Liver (tissue), 9 donors: ENCODE results near the gene PNCK. TPM values are rescaled to one million over a fixed set of nuclear protein-coding genes. Genes with fewer than 3 reads are reported as not detected.

Experiments used
- DNase-seq: peaks from one replicate; pipeline ENCODE4 v3.0.0-alpha.2; 2017; ENCODE audit warnings: low spot score
- H3K27ac ChIP-seq, 2 donors: one replicate each; pipeline ENCODE4 v1.7.0; 2013; ENCODE audit warnings: inconsistent platforms in 2 of 2, low read length in 2 of 2, control low read depth in 1 of 2, low read depth in 1 of 2, mild to moderate bottlenecking in 1 of 2
- H3K27me3 ChIP-seq, 4 donors: one replicate each; pipeline versions ENCODE4 v1.6.1 to v1.7.0; 2013; ENCODE audit warnings: low read length in 3 of 4, inconsistent platforms in 1 of 4, mild to moderate bottlenecking in 1 of 4, moderate library complexity in 1 of 4; ENCODE audit not compliant: control insufficient read depth in 4 of 4, insufficient read depth in 4 of 4
- H3K36me3 ChIP-seq, 4 donors: one replicate each; pipeline versions ENCODE4 v1.6.1 to v1.7.0; 2013; ENCODE audit warnings: low read length in 3 of 4, mild to moderate bottlenecking in 3 of 4, low read depth in 1 of 4, moderate library complexity in 1 of 4; ENCODE audit not compliant: control insufficient read depth in 4 of 4, insufficient read depth in 3 of 4
- H3K4me1 ChIP-seq, 4 donors: one replicate each; pipeline versions ENCODE4 v1.6.1 to v1.7.0; 2013; ENCODE audit warnings: low read length in 3 of 4, mild to moderate bottlenecking in 3 of 4, moderate library complexity in 1 of 4; ENCODE audit not compliant: control insufficient read depth in 4 of 4, insufficient read depth in 4 of 4
- H3K4me3 ChIP-seq, 3 donors: one replicate each; pipeline versions ENCODE4 v1.6.1 to v1.7.0; 2013; ENCODE audit warnings: low read length in 3 of 3, control low read depth in 1 of 3, low read depth in 1 of 3, mild to moderate bottlenecking in 1 of 3
- H3K9ac ChIP-seq, 2 donors: one replicate each; pipeline ENCODE4 v1.7.0; 2013; ENCODE audit warnings: low read length in 2 of 2, mild to moderate bottlenecking in 2 of 2, moderate library complexity in 2 of 2, control low read depth in 1 of 2, low read depth in 1 of 2
- H3K9me3 ChIP-seq, 4 donors: one replicate each; pipeline versions ENCODE4 v1.6.1 to v1.7.0; 2013; ENCODE audit warnings: low read length in 3 of 4; ENCODE audit not compliant: control insufficient read depth in 4 of 4
- ATF3 ChIP-seq: IDR thresholded peaks from 2 replicates; pipeline ENCODE4 v1.6.1; 2016; ENCODE audit warnings: antibody characterized with exemption
- CTCF ChIP-seq: fragments of 150-350 bp; IDR thresholded peaks from 2 replicates; pipeline ENCODE4 v1.5.1; 2017; ENCODE audit warnings: improper control_type of control experiment, low read depth, low read length; ENCODE audit not compliant: missing input control
- EGR1 ChIP-seq, 2 donors: IDR thresholded peaks; 2 replicates each; pipeline ENCODE4 v1.6.1; 2016 to 2018; ENCODE audit warnings: antibody characterized with exemption in 2 of 2, low read depth in 2 of 2
- FOXA2 ChIP-seq: IDR thresholded peaks from 2 replicates; pipeline ENCODE4 v1.6.1; 2016; ENCODE audit warnings: antibody characterized with exemption
- GABPA ChIP-seq, 2 donors: IDR thresholded peaks in 1 of 2; conservative IDR thresholded peaks in 1 of 2; 2 replicates each; pipeline ENCODE4 v1.6.1; 2016; ENCODE audit warnings: antibody characterized with exemption in 2 of 2, mild to moderate bottlenecking in 1 of 2, moderate library complexity in 1 of 2
- HNF4A ChIP-seq, 2 donors: conservative IDR thresholded peaks; 2 replicates each; pipeline ENCODE4 v1.6.1; 2016; ENCODE audit warnings: antibody characterized with exemption in 2 of 2, mild to moderate bottlenecking in 2 of 2
- JUND ChIP-seq, 2 donors: IDR thresholded peaks; 2 replicates each; pipeline ENCODE4 v1.6.1; 2016; ENCODE audit warnings: antibody characterized with exemption in 2 of 2
- MAX ChIP-seq: IDR thresholded peaks from 2 replicates; pipeline ENCODE4 v1.6.1; 2016; ENCODE audit warnings: antibody characterized with exemption
- NR2F2 ChIP-seq: IDR thresholded peaks from 2 replicates; pipeline ENCODE4 v1.6.1; 2016; ENCODE audit warnings: antibody characterized with exemption
- RAD21 ChIP-seq, 2 donors: IDR thresholded peaks; 2 replicates each; pipeline ENCODE4 v1.6.1; 2016; ENCODE audit warnings: antibody characterized with exemption in 2 of 2, mild to moderate bottlenecking in 2 of 2
- REST ChIP-seq: IDR thresholded peaks from 2 replicates; pipeline ENCODE4 v1.6.1; 2016; ENCODE audit warnings: antibody characterized with exemption, mild to moderate bottlenecking
- SP1 ChIP-seq: IDR thresholded peaks from 2 replicates; pipeline ENCODE4 v1.6.1; 2018; ENCODE audit warnings: antibody characterized with exemption, mild to moderate bottlenecking
- TAF1 ChIP-seq: conservative IDR thresholded peaks from 2 replicates; pipeline ENCODE4 v1.6.1; 2016; ENCODE audit warnings: antibody characterized with exemption, mild to moderate bottlenecking
- YY1 ChIP-seq: IDR thresholded peaks from 2 replicates; pipeline ENCODE4 v1.6.1; 2016; ENCODE audit warnings: antibody characterized with exemption, mild to moderate bottlenecking
- ZBTB33 ChIP-seq: IDR thresholded peaks from 2 replicates; pipeline ENCODE4 v1.6.1; 2016; ENCODE audit warnings: antibody characterized with exemption
- WGBS: extraction: QIAGEN DNeasy Blood & Tissue Kit; methylation state at CpG from one replicate; pipeline ENCODE4 v1.1.7; 2013; 5-methylcytosine and 5-hydroxymethylcytosine counted together
- polyA plus RNA-seq, 2 donors: library from polyadenylated mRNA; stranded (reverse) in 1 of 2; unstranded in 1 of 2; fragments of 200-250 nt in 1 of 2; fragments of >200 nt in 1 of 2; fragmentation: Nextera tagmentation in 1 of 2; extraction: Ambion mirVana in 1 of 2; gene quantifications; one replicate each; pipeline versions ENCODE4 v1.2.1 to v1.2.3, GENCODE V29; 2013 to 2015
- total RNA-seq, 2 donors: library from RNA; depleted of rRNA; stranded (reverse); fragments of >200 nt; gene quantifications; one replicate each; pipeline ENCODE4 v1.2.3, GENCODE V29; 2014
- donor health status: healthy.
- donor health status: healthy.
- donor health status: healthy.
- donor health status: healthy.
- donor health status: healthy.

PNCK gene
- total and polyA plus RNA-seq, 4 donors, result 0.02 to 0.17 TPM; not detected in 2

- TF ChIP-seq NR2F2, result no peak
- TF ChIP-seq CTCF, result no peak
- TF ChIP-seq FOXA2, result no peak
- TF ChIP-seq TAF1, result no peak
- no peak for TF ChIP-seq MAX
- TF ChIP-seq GABPA (IDR thresholded peaks at IDR 0.05 in 1 of 2, conservative IDR thresholded peaks at IDR 0.05 in 1 of 2), result no peak
- no peak for TF ChIP-seq JUND (IDR thresholded peaks at IDR 0.05)
- TF ChIP-seq HNF4A (conservative IDR thresholded peaks at IDR 0.05), result no peak
- TF ChIP-seq EGR1 (IDR thresholded peaks at IDR 0.05; ENCODE audit: low read depth in 2 of 2), result no peak
- no peak for TF ChIP-seq ZBTB33
- TF ChIP-seq SP1, result no peak
- Histone ChIP-seq H3K27ac (no peak overlapping the region), H3K27me3 (no peaks in the 10 kb centered on the region), H3K36me3 (peaks cover 0 to 23% (median 5%) of the 10 kb centered on the region in 4 donors), H3K9ac (no peak overlapping the region), H3K4me1 (no peaks in the 10 kb centered on the region), H3K4me3 (no peak overlapping the region), H3K9me3 (no peaks in the 10 kb centered on the region)
- no peak for DNase-seq
- 91% methylated on average over 18 of the region's 18 CpGs for WGBS
Measured at GRCh38 chrX:153704021-153704526, 30.5 kb upstream of the PNCK start.

- no peaks in the 10 kb centered on the region for H3K27me3 ChIP-seq
- no peak overlapping the region for H3K9ac ChIP-seq
- H3K36me3 ChIP-seq, result peaks cover 0 to 23% (median 4%) of the 10 kb centered on the region in 4 donors
- WGBS, result 87% methylated on average over 16 of the region's 16 CpGs
- H3K27ac ChIP-seq, result no peak overlapping the region
- no peaks in the 10 kb centered on the region for H3K9me3 ChIP-seq
- TF ChIP-seq EGR1 (IDR thresholded peaks at IDR 0.05; ENCODE audit: low read depth in 2 of 2), result no peak
- TF ChIP-seq REST, result no peak
- TF ChIP-seq RAD21 (IDR thresholded peaks at IDR 0.05), result no peak
- no peak for TF ChIP-seq ATF3
- TF ChIP-seq YY1, result no peak
- TF ChIP-seq NR2F2, result no peak
- no peak for TF ChIP-seq MAX
- DNase-seq, result no peak
- H3K4me1 ChIP-seq, result no peaks in the 10 kb centered on the region
- no peak overlapping the region for H3K4me3 ChIP-seq
Measured at GRCh38 chrX:153703036-153703370, 29.4 kb upstream of the PNCK start.
